SU-DHL-6 (cell line): Measurements from ENCODE around the gene MPHOSPH6.

Source experiments
- H2AFZ ChIP-seq: fragments of 200-600 bp; sonication (generic); 2 replicates; pipeline ENCODE4 v1.6.1; 2014; ENCODE audit warnings: low read depth, mild to moderate bottlenecking, moderate library complexity, mixed read lengths, antibody characterized with exemption, low read length; ENCODE audit not compliant: severe bottlenecking
- H3F3A ChIP-seq: fragments of 200-600 bp; shearing (Covaris generic); 2 replicates; pipeline ENCODE4 v1.6.0; 2016; ENCODE audit warnings: antibody characterized with exemption, mild to moderate bottlenecking; ENCODE audit not compliant: insufficient read depth
- H3K27ac ChIP-seq: fragments of 200-600 bp; sonication (generic); 2 replicates; pipeline ENCODE4 v1.5.1; 2016; ENCODE audit warnings: low read depth, mild to moderate bottlenecking, low read length, moderate library complexity, mixed read lengths
- H3K27me3 ChIP-seq: fragments of 200-600 bp; sonication (generic), shearing (Covaris generic); 2 replicates; pipeline ENCODE4 v1.6.0; 2014; ENCODE audit warnings: mild to moderate bottlenecking, low read length
- H3K36me3 ChIP-seq: fragments of 200-600 bp; sonication (generic); 2 replicates; pipeline ENCODE4 v1.6.1; 2014; ENCODE audit warnings: mild to moderate bottlenecking, low read length, mixed read lengths
- H3K4me2 ChIP-seq: fragments of 300-600, 200-600 bp; shearing (Covaris generic), sonication (generic); 2 replicates; pipeline ENCODE4 v1.6.0; 2014; ENCODE audit warnings: low read length, low read depth, mild to moderate bottlenecking; ENCODE audit not compliant: poor library complexity, severe bottlenecking
- H3K4me3 ChIP-seq: fragments of 200-600 bp; sonication (generic); 2 replicates; pipeline ENCODE4 v1.5.1; 2014; ENCODE audit warnings: antibody characterized with exemption, low read length, mild to moderate bottlenecking, mixed read lengths; ENCODE audit not compliant: insufficient read depth, poor library complexity, severe bottlenecking
- H3K79me2 ChIP-seq: fragments of 200-600 bp; sonication (generic); 2 replicates; pipeline ENCODE4 v1.6.1; 2014; ENCODE audit warnings: mild to moderate bottlenecking, low read length, moderate library complexity; ENCODE audit not compliant: insufficient read depth
- H3K9ac ChIP-seq: fragments of 200-600 bp; sonication (generic); 2 replicates; pipeline ENCODE4 v1.7.0; 2014; ENCODE audit warnings: mild to moderate bottlenecking, low read length
- H3K9me2 ChIP-seq: fragments of 200-600 bp; sonication (generic); replicated peaks from 2 replicates; pipeline ENCODE4 v1.6.1; 2014; ENCODE audit warnings: low read length; ENCODE audit not compliant: insufficient read depth
- H3K9me3 ChIP-seq: fragments of 200-600 bp; sonication (generic); 2 replicates; pipeline ENCODE4 v1.6.1; 2014; ENCODE audit warnings: low read length, mixed read lengths; ENCODE audit not compliant: insufficient read depth
- H4K20me1 ChIP-seq: fragments of 200-600 bp; sonication (generic); 2 replicates; pipeline ENCODE4 v1.6.1; 2014; ENCODE audit warnings: low read depth, mild to moderate bottlenecking, antibody characterized with exemption, low read length, moderate library complexity, mixed read lengths
- CTCF ChIP-seq: fragments of 200-600 bp; sonication (generic); IDR thresholded peaks from one replicate; pipeline ENCODE4 v1.5.1; 2017; ENCODE audit warnings: antibody characterized with exemption, mild to moderate bottlenecking, low read length, moderate library complexity; ENCODE audit not compliant: insufficient read depth, poor library complexity, severe bottlenecking
- EZH2phosphoT487 ChIP-seq: fragments of 200-600 bp; sonication (generic), shearing (Covaris generic); conservative IDR thresholded peaks from 2 replicates; pipeline ENCODE4 v1.6.1; 2018; ENCODE audit warnings: mild to moderate bottlenecking, antibody characterized with exemption, low read length, moderate library complexity, mixed read lengths

MPHOSPH6 gene

GRCh38 chr16:82192665-82193064 lies 22.6 kb upstream of the MPHOSPH6 start:
- no peak overlapping the region for H3K9ac ChIP-seq
- no peaks in the 10 kb centered on the region for H3K9me3 ChIP-seq
- TF ChIP-seq EZH2phosphoT487 (no peak), CTCF (no peak)
- H3K79me2 ChIP-seq = no peaks in the 10 kb centered on the region
- no peak overlapping the region for H3K4me2 ChIP-seq
- no peak overlapping the region for H3K4me3 ChIP-seq
- no peaks in the 10 kb centered on the region for H3F3A ChIP-seq
- no peak overlapping the region for H3K27ac ChIP-seq
- no peaks in the 10 kb centered on the region for H3K27me3 ChIP-seq
- no peaks in the 10 kb centered on the region for H4K20me1 ChIP-seq
- no peaks in the 10 kb centered on the region for H3K9me2 ChIP-seq
- no peak overlapping the region for H2AFZ ChIP-seq
- no peaks in the 10 kb centered on the region for H3K36me3 ChIP-seq

DNA sequence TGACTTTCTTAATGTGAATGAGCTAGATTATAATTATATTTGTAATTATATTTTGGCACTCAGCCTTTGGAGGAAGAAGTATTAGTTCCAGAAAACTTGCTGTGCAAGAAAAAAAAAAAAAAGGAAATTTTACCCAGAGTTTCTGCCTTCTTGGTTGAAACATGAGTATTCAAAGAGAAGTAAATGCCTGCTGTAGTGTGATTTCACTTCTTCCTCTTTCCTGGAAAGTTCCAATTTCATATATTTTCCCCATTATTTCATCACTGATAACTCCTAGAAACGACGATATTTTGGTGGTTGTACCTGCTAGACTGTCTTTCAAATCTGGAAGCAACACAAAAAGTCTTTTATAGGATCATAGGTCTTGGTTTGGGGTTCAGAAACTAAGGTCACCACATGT lies 20.4 kb upstream of the MPHOSPH6 start:
- no peak for TF ChIP-seq EZH2phosphoT487
- TF ChIP-seq CTCF = no peak
- Histone ChIP-seq H3K79me2 (no peaks in the 10 kb centered on the region), H3K4me3 (no peak overlapping the region), H2AFZ (no peak overlapping the region), H3F3A (no peaks in the 10 kb centered on the region), H3K9me2 (no peaks in the 10 kb centered on the region), H3K36me3 (no peaks in the 10 kb centered on the region), H3K9ac (no peak overlapping the region), H3K9me3 (no peaks in the 10 kb centered on the region), H3K4me2 (no peak overlapping the region), H3K27me3 (0 out of 2 replicates have a peak, but pooled peaks cover under 1% of the 10 kb centered on the region), H4K20me1 (no peaks in the 10 kb centered on the region), H3K27ac (no peak overlapping the region)

DNA sequence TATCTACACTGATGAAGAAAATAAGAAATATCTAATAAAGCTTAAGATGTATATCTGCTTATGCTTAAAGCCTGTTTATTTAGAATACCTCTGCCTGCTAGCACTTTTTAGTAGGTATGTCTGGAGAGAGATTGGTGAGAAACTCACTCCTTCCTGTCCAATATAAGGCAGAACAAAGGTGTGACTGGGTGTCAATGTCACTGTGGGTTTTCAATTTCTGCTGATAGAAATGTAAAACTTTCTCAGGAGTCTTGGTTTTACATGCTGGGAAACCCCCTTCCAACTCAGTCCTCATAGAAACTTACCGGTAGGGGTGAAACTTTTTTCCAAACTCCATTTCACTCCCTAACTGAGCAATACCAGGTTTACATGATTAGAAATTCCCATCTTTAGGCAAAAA lies 17.8 kb upstream of the MPHOSPH6 start:
- H3K27me3 ChIP-seq = 0 out of 2 replicates have a peak, but pooled peaks cover 5% of the 10 kb centered on the region
- H2AFZ ChIP-seq = no peak overlapping the region
- H3K36me3 ChIP-seq = no peaks in the 10 kb centered on the region
- H3K4me3 ChIP-seq = no peak overlapping the region
- no peaks in the 10 kb centered on the region for H3K79me2 ChIP-seq
- H3K9me3 ChIP-seq = no peaks in the 10 kb centered on the region
- H3F3A ChIP-seq = no peaks in the 10 kb centered on the region
- H3K27ac ChIP-seq = no peak overlapping the region
- H3K4me2 ChIP-seq = no peak overlapping the region
- H3K9ac ChIP-seq = no peak overlapping the region
- H4K20me1 ChIP-seq = no peaks in the 10 kb centered on the region
- H3K9me2 ChIP-seq = no peaks in the 10 kb centered on the region
- TF ChIP-seq EZH2phosphoT487 (no peak), CTCF (no peak)
